HL-60/S4 treated with phorbol 12-myristate 13-acetate at 8.2 ng/mL for 4 days and 3 days (cell line): ENCODE results near the gene HMX1.

ENCODE experiments used
- in situ Hi-C: fragments of 300-500 bp; cut with MboI; formaldehyde crosslinking; loops from 2 replicates; pipeline ENCODE4 v1.15.0; 2022; ENCODE audit warnings: low sequenced_read_pairs

The HMX1 gene

GRCh38 chr4:8871417-8872401 is at the start of gene HMX1:
TSS of gene HMX1 (minus strand) at chr4:8871839. CDS start at chr4:8871614, 225 bp downstream.
- in situ Hi-C loops = no loop called here

- in situ Hi-C loops = loop anchor here (25.0 kb wide), 1 partner anchor 334 kb away; the partner anchor contains the start of genes CPZ and GPR78
Observed at GRCh38 chr4:8920969-8921368, 49.3 kb upstream of the HMX1 start.

- in situ Hi-C loops = loop anchor here (25.0 kb wide), 1 partner anchor 333 kb away; the partner anchor contains the start of genes CPZ and GPR78
Observed at GRCh38 chr4:8920289-8920965, 48.8 kb upstream of the HMX1 start.

GRCh38 chr4:8919651-8920288 is 48.1 kb upstream of the HMX1 start:
- in situ Hi-C loops = loop anchor here (25.0 kb wide), 1 partner anchor 332 kb away; the partner anchor contains the start of genes CPZ and GPR78

GRCh38 chr4:8917868-8918783 is 46.5 kb upstream of the HMX1 start:
- in situ Hi-C loops = loop anchor here (25.0 kb wide), 1 partner anchor 331 kb away; the partner anchor contains the start of genes CPZ and GPR78

- in situ Hi-C loops = loop anchor here (25.0 kb wide), 1 partner anchor 330 kb away; the partner anchor contains the start of genes CPZ and GPR78
Observed at GRCh38 chr4:8917321-8917811, 45.7 kb upstream of the HMX1 start.

- in situ Hi-C loops = loop anchor here (25.0 kb wide), 1 partner anchor 330 kb away; the partner anchor contains the start of genes CPZ and GPR78
Observed at GRCh38 chr4:8916906-8917305, 45.3 kb upstream of the HMX1 start.

- in situ Hi-C loops = loop anchor here (25.0 kb wide), 1 partner anchor 329 kb away; the partner anchor contains the start of genes CPZ and GPR78
Observed at GRCh38 chr4:8916351-8916885, 44.8 kb upstream of the HMX1 start.

GRCh38 chr4:8915201-8916200 is 43.9 kb upstream of the HMX1 start:
- in situ Hi-C loops = loop anchor here (25.0 kb wide), 1 partner anchor 328 kb away; the partner anchor contains the start of genes CPZ and GPR78

GRCh38 chr4:8914461-8915171 is 43.0 kb upstream of the HMX1 start:
- in situ Hi-C loops = loop anchor here (25.0 kb wide), 1 partner anchor 327 kb away; the partner anchor contains the start of genes CPZ and GPR78

- in situ Hi-C loops = loop anchor here (25.0 kb wide), 1 partner anchor 327 kb away; the partner anchor contains the start of genes CPZ and GPR78
Observed at GRCh38 chr4:8913858-8914460, 42.3 kb upstream of the HMX1 start.

- in situ Hi-C loops = loop anchor here (25.0 kb wide), 1 partner anchor 326 kb away; the partner anchor contains the start of genes CPZ and GPR78
Observed at GRCh38 chr4:8913121-8913857, 41.6 kb upstream of the HMX1 start.

- in situ Hi-C loops = loop anchor here (25.0 kb wide), 1 partner anchor 325 kb away; the partner anchor contains the start of genes CPZ and GPR78
Observed at GRCh38 chr4:8912506-8912905, 40.9 kb upstream of the HMX1 start.

- in situ Hi-C loops = loop anchor here (25.0 kb wide), 1 partner anchor 325 kb away; the partner anchor contains the start of genes CPZ and GPR78
Observed at GRCh38 chr4:8912089-8912455, 40.4 kb upstream of the HMX1 start.

- in situ Hi-C loops = loop anchor here (25.0 kb wide), 1 partner anchor 324 kb away; the partner anchor contains the start of genes CPZ and GPR78
Observed at GRCh38 chr4:8911316-8912088, 39.9 kb upstream of the HMX1 start.
